PC-3 (cell line): ENCODE results near the gene PGAP6.

Source experiments
- EZH2 ChIP-seq: fragments of 300-600 bp; sonication (generic); IDR thresholded peaks from one replicate; pipeline ENCODE4 v1.6.1; 2017; ENCODE audit warnings: antibody characterized with exemption, mild to moderate bottlenecking, low read length; ENCODE audit not compliant: unreplicated experiment
- EZH2phosphoT487 ChIP-seq: fragments of 300-600 bp; sonication (generic); IDR thresholded peaks from 2 replicates; pipeline ENCODE4 v1.6.1; 2018; ENCODE audit warnings: mild to moderate bottlenecking, antibody characterized with exemption, low read length, borderline replicate concordance
- TF ChIP-seq, protein P1 (sequence below): fragments of 300-600 bp; sonication (generic); conservative IDR thresholded peaks from 2 replicates; pipeline ENCODE4 v1.5.1; 2017; ENCODE audit warnings: antibody characterized with exemption, low read depth, mild to moderate bottlenecking, low read length

GRCh38 chr16:356741-357140, 25.0 kb downstream of the PGAP6 start:
- TF ChIP-seq, protein P1, sequence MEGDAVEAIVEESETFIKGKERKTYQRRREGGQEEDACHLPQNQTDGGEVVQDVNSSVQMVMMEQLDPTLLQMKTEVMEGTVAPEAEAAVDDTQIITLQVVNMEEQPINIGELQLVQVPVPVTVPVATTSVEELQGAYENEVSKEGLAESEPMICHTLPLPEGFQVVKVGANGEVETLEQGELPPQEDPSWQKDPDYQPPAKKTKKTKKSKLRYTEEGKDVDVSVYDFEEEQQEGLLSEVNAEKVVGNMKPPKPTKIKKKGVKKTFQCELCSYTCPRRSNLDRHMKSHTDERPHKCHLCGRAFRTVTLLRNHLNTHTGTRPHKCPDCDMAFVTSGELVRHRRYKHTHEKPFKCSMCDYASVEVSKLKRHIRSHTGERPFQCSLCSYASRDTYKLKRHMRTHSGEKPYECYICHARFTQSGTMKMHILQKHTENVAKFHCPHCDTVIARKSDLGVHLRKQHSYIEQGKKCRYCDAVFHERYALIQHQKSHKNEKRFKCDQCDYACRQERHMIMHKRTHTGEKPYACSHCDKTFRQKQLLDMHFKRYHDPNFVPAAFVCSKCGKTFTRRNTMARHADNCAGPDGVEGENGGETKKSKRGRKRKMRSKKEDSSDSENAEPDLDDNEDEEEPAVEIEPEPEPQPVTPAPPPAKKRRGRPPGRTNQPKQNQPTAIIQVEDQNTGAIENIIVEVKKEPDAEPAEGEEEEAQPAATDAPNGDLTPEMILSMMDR, result no peak
- TF ChIP-seq EZH2, result no peak
- TF ChIP-seq EZH2phosphoT487, result no peak
